ENCODE measurements around the gene COPS7A.

The COPS7A gene

GRCh38 chr12:6752921-6753771 is 29.3 kb downstream of the COPS7A start, which contains the start of gene MLF2:
Gene MLF2 (minus strand): TSS chr12:6753141. CDS start chr12:6752334, 807 bp downstream.
- Histone ChIP-seq H3K4me1 (ENCODE audit: control insufficient read depth, insufficient read depth, low read length) (0 out of 2 replicates have a peak, but pooled peaks cover 2% of the 10 kb centered on the region), H3K36me3 (ENCODE audit: control insufficient read depth in 2 of 2, insufficient read depth in 1 of 2, low read length in 2 of 2) (peaks cover 23 to 40% of the 10 kb centered on the region in 2 experiments), H3K9me3 (ENCODE audit: control insufficient read depth, insufficient read depth, low read depth, low read length) (no peaks in the 10 kb centered on the region), H3K4me3 (ENCODE audit: low read depth, low read length) (peak within 1 kb of the TSS; percentile 99), H3K27ac (ENCODE audit: extremely low read depth, low read depth, low read length) (peak within 1 kb of the TSS; percentile 93)
- ChIA-PET CTCF (interaction anchor here (0.6 to 5.6 kb wide), 45 partner anchors 9 to 253 kb away, joined by 3 to 140 read pairs (median 4); partner anchors contain the start of genes CDCA3, COPS7A, GPR162 and PTMS), POLR2A (interaction anchor here (0.6 to 4.2 kb wide), 31 partner anchors 9 to 282 kb away, joined by 3 to 79 read pairs (median 7); partner anchors contain the start of genes C12orf57, CD4, CDCA3 and COPS7A)
- TF ChIP-seq ZNF423 (tag by site-specific recombination; IDR thresholded peaks at IDR 0.05), result peak; percentile 99
- TF ChIP-seq HIC1 (tag by site-specific recombination; IDR thresholded peaks at IDR 0.05), result peak; percentile 92
- TF ChIP-seq ZNF837 (tag by site-specific recombination; IDR thresholded peaks at IDR 0.05), result no peak
- TF ChIP-seq ZNF391 (tag by site-specific recombination; IDR thresholded peaks at IDR 0.05; ENCODE audit: borderline replicate concordance, low read depth), result 0 out of 2 replicates have a peak, but pooled peaks have one; percentile 28
- TF ChIP-seq KLF1 (tag by site-specific recombination; IDR thresholded peaks at IDR 0.05), result peak; percentile 83
- peak; percentile 75; the same call in 1 of the 2 replicates for TF ChIP-seq KLF10 (tag by site-specific recombination; IDR thresholded peaks at IDR 0.05)
- peak; percentile 90 for TF ChIP-seq ZBTB48 (tag by site-specific recombination; IDR thresholded peaks at IDR 0.05)
- peak; percentile 6; the same call in 1 of the 2 replicates for TF ChIP-seq ZNF10 (tag by site-specific recombination; IDR thresholded peaks at IDR 0.05)
- TF ChIP-seq YY1 (tag by site-specific recombination; IDR thresholded peaks at IDR 0.05), result peak; percentile 51; the same call in 1 of the 2 replicates
- peak; percentile 99 for TF ChIP-seq GLIS2 (tag by site-specific recombination; IDR thresholded peaks at IDR 0.05)
- TF ChIP-seq ZFP41 (tag by site-specific recombination; IDR thresholded peaks at IDR 0.05; ENCODE audit: borderline replicate concordance), result no peak
- TF ChIP-seq ZBTB7A (tag by site-specific recombination; IDR thresholded peaks at IDR 0.05; ENCODE audit: low read depth), result peak; percentile 75; the same call in 1 of the 2 replicates
- peak; percentile 89; the same call in 1 of the 2 replicates for TF ChIP-seq ZNF394 (tag by site-specific recombination; IDR thresholded peaks at IDR 0.05; ENCODE audit: borderline replicate concordance)
- no peak for TF ChIP-seq ZNF792 (tag by site-specific recombination; IDR thresholded peaks at IDR 0.05)
- peak; percentile 98; the same call in 1 of the 2 replicates for TF ChIP-seq ZNF654 (tag by site-specific recombination; IDR thresholded peaks at IDR 0.05; ENCODE audit: low read depth)
- no peak for TF ChIP-seq ZNF560 (tag by site-specific recombination; IDR thresholded peaks at IDR 0.05; ENCODE audit: borderline replicate concordance)
- peak; percentile 99 for TF ChIP-seq ATF2 (tag by site-specific recombination; IDR thresholded peaks at IDR 0.05; ENCODE audit: low read depth)
- 0 out of 2 replicates have a peak, but pooled peaks have one; percentile 21 for TF ChIP-seq ZNF596 (tag by site-specific recombination; IDR thresholded peaks at IDR 0.05)
- TF ChIP-seq ZNF580 (tag by site-specific recombination; IDR thresholded peaks at IDR 0.05), result peak; percentile 13
- peak; percentile 86 for TF ChIP-seq ZNF692 (tag by site-specific recombination; IDR thresholded peaks at IDR 0.05)
- TF ChIP-seq ZBTB10 (tag by site-specific recombination; IDR thresholded peaks at IDR 0.05), result peak; percentile 99
- TF ChIP-seq ELK4 (IDR thresholded peaks at IDR 0.05; ENCODE audit: borderline replicate concordance, low read depth, low read length), result no peak; the same call in 1 of the 2 replicates
